Spleen (tissue), 11 donors: ENCODE measurements around the gene RNF103. TPM values are rescaled to one million over a fixed set of nuclear protein-coding genes. Genes with fewer than 3 reads are reported as not detected.
"Not testable (repeated sequence)": the region's sequence is repeated elsewhere in the genome, so short reads cannot be mapped to it uniquely, and the experiment has no call there.

Experiments
- DNase-seq: peaks from one replicate; pipeline ENCODE4 v3.0.0-alpha.2; 2020
- H3K27ac ChIP-seq, 8 donors: fragments of 200-600 bp; sonication (generic) in 7 of 8; 1 replicate in 4 of 8; 2 replicates in 4 of 8; pipeline versions ENCODE4 v1.5.0 to v1.8.0; 2016 to 2021; ENCODE audit warnings: inconsistent platforms in 4 of 8, mild to moderate bottlenecking in 4 of 8, moderate library complexity in 1 of 8
- H3K27me3 ChIP-seq, 7 donors: fragments of 200-600 bp; sonication (generic) in 6 of 7; replicated peaks in 1 of 7; 1 replicate in 4 of 7; 2 replicates in 3 of 7; pipeline versions ENCODE4 v1.5.0 to v1.8.0; 2016 to 2021; ENCODE audit warnings: inconsistent platforms in 3 of 7, mild to moderate bottlenecking in 1 of 7
- H3K36me3 ChIP-seq, 6 donors: fragments of 200-600 bp; sonication (generic) in 5 of 6; 1 replicate in 4 of 6; 2 replicates in 2 of 6; pipeline versions ENCODE4 v1.5.0 to v1.8.0; 2016 to 2021; ENCODE audit warnings: inconsistent platforms in 2 of 6
- H3K4me1 ChIP-seq, 6 donors: fragments of 200-600 bp; sonication (generic) in 5 of 6; 1 replicate in 3 of 6; 2 replicates in 3 of 6; pipeline versions ENCODE4 v1.5.0 to v1.8.0; 2016 to 2021; ENCODE audit warnings: inconsistent platforms in 3 of 6
- H3K4me3 ChIP-seq, 8 donors: fragments of 200-600 bp; sonication (generic) in 7 of 8; 1 replicate in 4 of 8; 2 replicates in 4 of 8; pipeline versions ENCODE4 v1.5.0 to v1.8.0; 2016 to 2021; ENCODE audit warnings: inconsistent platforms in 4 of 8, mild to moderate bottlenecking in 4 of 8, moderate library complexity in 2 of 8
- H3K9me3 ChIP-seq, 8 donors: fragments of 200-600 bp; sonication (generic) in 7 of 8; 1 replicate in 4 of 8; 2 replicates in 4 of 8; pipeline versions ENCODE4 v1.5.0 to v1.8.0; 2016 to 2021; ENCODE audit warnings: inconsistent platforms in 4 of 8
- CTCF ChIP-seq, 11 experiments: fragments of 200-600 bp in 7 of 11; fragments of 450-650 bp in 4 of 11; sonication (generic) in 4 of 11; IDR thresholded peaks in 8 of 11; conservative IDR thresholded peaks in 3 of 11; 1 replicate in 7 of 11; 2 replicates in 4 of 11; pipeline versions ENCODE4 v1.4.0 to v1.8.0; 2016 to 2021; ENCODE audit warnings: antibody characterized with exemption in 11 of 11, inconsistent platforms in 4 of 11, mild to moderate bottlenecking in 1 of 11
- POLR2A ChIP-seq, 3 donors: fragments of 450-650 bp; IDR thresholded peaks; one replicate each; pipeline ENCODE4 v1.5.1; 2017; ENCODE audit warnings: antibody characterized with exemption in 3 of 3, mild to moderate bottlenecking in 1 of 3
- POLR2AphosphoS5 ChIP-seq, 3 donors: sonication (generic); formaldehyde crosslinking; IDR thresholded peaks; one replicate each; pipeline ENCODE4 v1.5.1; 2017; ENCODE audit warnings: antibody characterized with exemption in 3 of 3
- WGBS, 5 donors: extraction: QIAGEN DNeasy Blood & Tissue Kit in 3 of 5; methylation state at CpG; one replicate each; pipeline versions ENCODE4 v1.1.5 to v1.1.7; 2013 to 2018; 5-methylcytosine and 5-hydroxymethylcytosine counted together
- intact Hi-C: fragments of 100-400 bp; cut with DNase I; formaldehyde crosslinking; loops from one replicate; pipeline ENCODE4 v1.15.0; 2023; ENCODE audit warnings: low total_unique reads
- polyA plus RNA-seq, 3 donors: library from polyadenylated mRNA; stranded (reverse); fragments of 200-250 nt; gene quantifications; one replicate each; pipeline ENCODE4 v1.2.1, GENCODE V29; 2013
- total RNA-seq, 7 donors: library from RNA; depleted of rRNA in 3 of 7; stranded (reverse); fragments of >200 nt in 3 of 7; fragmentation: NEBNext Ultra II Directional in 4 of 7; extraction: Animal tissue kit (Norgen Biotek cat#: 25700) in 4 of 7; gene quantifications; one replicate each; pipeline versions ENCODE4 v1.1.0 to v1.2.1, GENCODE V29; 2016 to 2021
- donor health status: healthy with polysubstance abuse.
- donor health status: DM: no; HTN: no; CAD: no; lungs with moderate emphysema.
- donor health status: DM: no; HTN: no; CAD: no.
- donor health status: Bipolar disorder and iron deficiency.
- donor health status: healthy.
- donor health status: DM: no; HTN: no; CAD: no.
- donor health status: DM: yes; HTN: yes; CAD: no.

RNF103 gene
- total and polyA plus RNA-seq, 10 donors = 9.1 to 34.7 (median 23.1) TPM

- no peak for DNase-seq
- H3K27ac ChIP-seq = no peak overlapping the region
- H3K27me3 ChIP-seq = no peaks in the 10 kb centered on the region
- no peaks in the 10 kb centered on the region for H3K4me1 ChIP-seq
- no peak for TF ChIP-seq POLR2AphosphoS5 (IDR thresholded peaks at IDR 0.05)
- TF ChIP-seq CTCF (IDR thresholded peaks at IDR 0.05 in 8 of 11, conservative IDR thresholded peaks at IDR 0.05 in 3 of 11) = no peak
- no peak for TF ChIP-seq POLR2A (IDR thresholded peaks at IDR 0.05)
- intact Hi-C loops = no loop called here
- H3K36me3 ChIP-seq = no peaks in the 10 kb centered on the region
- H3K9me3 ChIP-seq = peaks cover 0 to 13% (median 4%) of the 10 kb centered on the region in 8 donors
- 68 to 80% (median 75%) methylated on average over 5 of the region's 5 CpGs for WGBS, 5 donors
- no peak overlapping the region for H3K4me3 ChIP-seq
These were observed 47.8 kb upstream of the RNF103 start for GRCh38 chr2:86671337-86671981.

GRCh38 chr2:86669323-86669722, 45.7 kb upstream of the RNF103 start:
- intact Hi-C loops, H3K36me3 ChIP-seq, H3K27ac ChIP-seq, H3K4me1 ChIP-seq, DNase-seq, H3K4me3 ChIP-seq, H3K27me3 ChIP-seq: not testable (repeated sequence)
- peaks cover 0 to 16% (median 4%) of the 10 kb centered on the region in 8 donors for H3K9me3 ChIP-seq
- 85 to 99% (median 91%) methylated on average over 5 of the region's 5 CpGs for WGBS, 5 donors

- Histone ChIP-seq H3K4me1 (no peaks in the 10 kb centered on the region), H3K4me3 (no peak overlapping the region), H3K9me3 (peaks cover 0 to 29% (median 13%) of the 10 kb centered on the region in 8 donors), H3K27me3 (no peaks in the 10 kb centered on the region), H3K36me3 (no peaks in the 10 kb centered on the region), H3K27ac (no peak overlapping the region)
- intact Hi-C loops = no loop called here
- no peak for DNase-seq
- WGBS, 5 donors = 86 to 98% (median 97%) methylated on average over 3 of the region's 3 CpGs
- TF ChIP-seq CTCF (IDR thresholded peaks at IDR 0.05 in 8 of 11, conservative IDR thresholded peaks at IDR 0.05 in 3 of 11) (no peak), POLR2A (IDR thresholded peaks at IDR 0.05) (no peak), POLR2AphosphoS5 (IDR thresholded peaks at IDR 0.05) (no peak)
These were observed 37.7 kb upstream of the RNF103 start for GRCh38 chr2:86661333-86661732.

GRCh38 chr2:86650188-86650587, 26.5 kb upstream of the RNF103 start:
- no peaks in the 10 kb centered on the region for H3K4me1 ChIP-seq
- no peaks in the 10 kb centered on the region for H3K27me3 ChIP-seq
- H3K36me3 ChIP-seq = no peaks in the 10 kb centered on the region
- H3K4me3 ChIP-seq = no peak overlapping the region
- no peak overlapping the region for H3K27ac ChIP-seq
- intact Hi-C loops = no loop called here
- peaks cover 4 to 39% (median 28%) of the 10 kb centered on the region in 8 donors for H3K9me3 ChIP-seq
- no peak for TF ChIP-seq POLR2A (IDR thresholded peaks at IDR 0.05)
- TF ChIP-seq POLR2AphosphoS5 (IDR thresholded peaks at IDR 0.05) = no peak
- TF ChIP-seq CTCF (IDR thresholded peaks at IDR 0.05 in 8 of 11, conservative IDR thresholded peaks at IDR 0.05 in 3 of 11) = no peak
- DNase-seq = no peak
